Measurements from ENCODE around the gene RPL19.

- TF ChIP-seq CTCF (IDR thresholded peaks at IDR 0.05; ENCODE audit: borderline replicate concordance, extremely low read depth, low read length, poor library complexity, severe bottlenecking) (no peak), EZH2 (IDR thresholded peaks at IDR 0.05; ENCODE audit: borderline replicate concordance, low read depth, low read length, severe bottlenecking) (no peak)
Measured at GRCh38 chr17:39177256-39177655, 22.8 kb upstream of the RPL19 start.
